Thyroid gland (tissue), 4 donors: ENCODE measurements around the gene NCKAP5.

ENCODE experiments used
- POLR2A ChIP-seq, 2 donors: fragments of 450-650 bp; IDR thresholded peaks; one replicate each; pipeline ENCODE4 v1.6.1; 2017; ENCODE audit warnings: antibody characterized with exemption in 2 of 2, mild to moderate bottlenecking in 2 of 2, moderate library complexity in 1 of 2
- TF ChIP-seq, protein P1 (sequence below), 6 experiments: fragments of 200-600 bp in 3 of 6; fragments of 450-650 bp in 3 of 6; sonication (generic) in 3 of 6; IDR thresholded peaks; one replicate each; pipeline ENCODE4 v1.5.1; 2016 to 2019; ENCODE audit warnings: antibody characterized with exemption in 6 of 6, mild to moderate bottlenecking in 2 of 6, inconsistent platforms in 1 of 6, moderate library complexity in 1 of 6

DNA sequence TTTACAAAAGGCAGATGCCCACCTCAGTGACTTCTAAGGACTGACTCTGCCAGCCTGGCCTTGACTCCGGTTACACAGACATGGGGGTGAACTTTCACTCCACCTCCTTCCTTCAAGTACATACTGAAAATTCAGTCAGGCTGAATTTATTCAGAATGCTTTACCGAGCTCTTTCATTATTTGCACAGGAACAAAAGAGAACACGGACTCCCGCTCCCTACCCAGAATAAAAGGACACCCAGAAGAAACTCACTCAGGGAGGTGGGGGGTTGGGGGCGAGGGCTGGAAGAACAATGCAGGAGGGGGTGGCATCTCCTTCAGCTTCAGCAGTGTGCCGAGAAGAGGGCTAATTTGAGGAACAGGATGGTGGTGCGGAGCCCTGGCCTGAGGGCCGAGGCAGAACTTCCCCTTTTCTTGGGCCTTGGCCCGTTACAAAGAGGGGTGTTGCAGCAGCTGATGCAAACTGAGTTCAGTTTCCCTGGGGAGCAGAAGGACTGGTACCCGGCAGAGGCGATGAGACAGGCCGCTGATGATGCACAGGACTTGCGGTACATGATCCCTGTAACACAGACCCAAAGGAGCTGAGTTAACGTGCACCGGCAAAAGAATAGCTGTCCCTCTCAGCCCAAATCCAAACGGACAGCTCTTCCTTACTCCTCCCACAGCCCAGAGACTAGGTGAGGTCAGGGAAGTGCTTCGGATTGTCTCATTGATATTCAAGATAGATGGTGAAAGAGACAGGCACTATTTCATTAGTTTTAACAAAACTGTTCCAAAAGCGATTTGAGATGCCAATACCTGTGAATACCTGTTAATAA, 922.3 kb downstream of the NCKAP5 start:
- TF ChIP-seq, protein P1, sequence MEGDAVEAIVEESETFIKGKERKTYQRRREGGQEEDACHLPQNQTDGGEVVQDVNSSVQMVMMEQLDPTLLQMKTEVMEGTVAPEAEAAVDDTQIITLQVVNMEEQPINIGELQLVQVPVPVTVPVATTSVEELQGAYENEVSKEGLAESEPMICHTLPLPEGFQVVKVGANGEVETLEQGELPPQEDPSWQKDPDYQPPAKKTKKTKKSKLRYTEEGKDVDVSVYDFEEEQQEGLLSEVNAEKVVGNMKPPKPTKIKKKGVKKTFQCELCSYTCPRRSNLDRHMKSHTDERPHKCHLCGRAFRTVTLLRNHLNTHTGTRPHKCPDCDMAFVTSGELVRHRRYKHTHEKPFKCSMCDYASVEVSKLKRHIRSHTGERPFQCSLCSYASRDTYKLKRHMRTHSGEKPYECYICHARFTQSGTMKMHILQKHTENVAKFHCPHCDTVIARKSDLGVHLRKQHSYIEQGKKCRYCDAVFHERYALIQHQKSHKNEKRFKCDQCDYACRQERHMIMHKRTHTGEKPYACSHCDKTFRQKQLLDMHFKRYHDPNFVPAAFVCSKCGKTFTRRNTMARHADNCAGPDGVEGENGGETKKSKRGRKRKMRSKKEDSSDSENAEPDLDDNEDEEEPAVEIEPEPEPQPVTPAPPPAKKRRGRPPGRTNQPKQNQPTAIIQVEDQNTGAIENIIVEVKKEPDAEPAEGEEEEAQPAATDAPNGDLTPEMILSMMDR (IDR thresholded peaks at IDR 0.05), result no peak
- TF ChIP-seq POLR2A (IDR thresholded peaks at IDR 0.05), result no peak
